Stimulated activated CD4-positive, alpha-beta T cell treated with anti-CD3 and anti-CD28 coated beads, Interleukin-15, amount 100 ng/mL, for 24 hours (primary cell): ENCODE results near the gene MALRD1.

Experiments
- DNase-seq: peaks from one replicate; pipeline ENCODE4 v3.0.0-alpha.2; 2020

Gene MALRD1

GRCh38 chr10:19245889-19246752, 197.5 kb downstream of the MALRD1 start:
- DNase-seq, result no peak

GRCh38 chr10:19247843-19248242, 199.2 kb downstream of the MALRD1 start:
- no peak for DNase-seq

GRCh38 chr10:19250546-19250945, 201.9 kb downstream of the MALRD1 start:
- no peak for DNase-seq

- DNase-seq, result no peak
These were observed 203.9 kb downstream of the MALRD1 start for GRCh38 chr10:19252531-19252930.

GRCh38 chr10:19256331-19256730, 207.7 kb downstream of the MALRD1 start:
- DNase-seq, result no peak

GRCh38 chr10:19263262-19263661, 214.7 kb downstream of the MALRD1 start:
- no peak for DNase-seq

- DNase-seq, result no peak
These were observed 234.7 kb downstream of the MALRD1 start for GRCh38 chr10:19283285-19283684.

GRCh38 chr10:19283786-19284185, 235.2 kb downstream of the MALRD1 start:
- no peak for DNase-seq

GRCh38 chr10:19290770-19291169, 242.2 kb downstream of the MALRD1 start:
- no peak for DNase-seq

- DNase-seq, result no peak
These were observed 245.6 kb downstream of the MALRD1 start for GRCh38 chr10:19294233-19294632.

GRCh38 chr10:19299645-19300044, 251.0 kb downstream of the MALRD1 start:
- DNase-seq, result no peak

- DNase-seq, result no peak
These were observed 253.5 kb downstream of the MALRD1 start for GRCh38 chr10:19302117-19302516.

GRCh38 chr10:19310066-19310465, 261.5 kb downstream of the MALRD1 start:
- DNase-seq, result no peak

GRCh38 chr10:19316204-19316870, 267.7 kb downstream of the MALRD1 start:
- no peak for DNase-seq

- DNase-seq, result no peak
These were observed 269.4 kb downstream of the MALRD1 start for GRCh38 chr10:19317952-19318351.

GRCh38 chr10:19325581-19325980, 277.0 kb downstream of the MALRD1 start:
- no peak for DNase-seq

- DNase-seq, result no peak
These were observed 280.0 kb downstream of the MALRD1 start for GRCh38 chr10:19328582-19328981.

- no peak for DNase-seq
These were observed 280.9 kb downstream of the MALRD1 start for GRCh38 chr10:19329475-19329874.

- DNase-seq, result no peak
These were observed 283.7 kb downstream of the MALRD1 start for GRCh38 chr10:19332304-19332703.

GRCh38 chr10:19333631-19334030, 285.0 kb downstream of the MALRD1 start:
- no peak for DNase-seq

- DNase-seq, result no peak
These were observed 299.0 kb downstream of the MALRD1 start for GRCh38 chr10:19347621-19348020.

GRCh38 chr10:19367176-19367575, 318.6 kb downstream of the MALRD1 start:
- DNase-seq, result no peak

GRCh38 chr10:19373988-19374387, 325.4 kb downstream of the MALRD1 start:
- DNase-seq, result no peak

GRCh38 chr10:19385846-19386450, 337.3 kb downstream of the MALRD1 start:
- DNase-seq, result no peak
